CD4-positive, alpha-beta T cell treated with Interleukin-10 for 1 hour (primary cell): Measurements from ENCODE around the gene RBBP7.
"Not testable (repeated sequence)": the region's sequence is repeated elsewhere in the genome, so short reads cannot be mapped to it uniquely, and the experiment has no call there.

Experiments used
- DNase-seq: peaks from one replicate; pipeline ENCODE4 v3.0.0-alpha.2; 2020

RBBP7 gene

GRCh38 chrX:16856744-16857143 lies 13.4 kb downstream of the RBBP7 start:
- no peak for DNase-seq

DNA sequence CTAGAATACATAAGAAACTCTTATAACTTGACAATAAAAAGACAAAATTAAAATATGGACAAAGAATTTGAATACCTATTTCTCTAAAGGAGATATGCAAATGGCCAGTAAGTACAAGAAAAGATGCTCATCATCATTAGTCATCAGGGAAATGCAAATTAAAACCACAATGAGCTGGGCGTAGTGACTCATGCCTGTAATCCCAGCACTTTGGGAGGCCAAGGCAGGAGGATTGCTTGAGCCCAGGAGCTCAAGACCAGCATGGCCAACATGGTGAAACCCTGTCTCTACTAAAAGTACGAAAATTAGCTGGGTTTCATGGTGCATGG lies 14.1 kb downstream of the RBBP7 start:
- DNase-seq: not testable (repeated sequence)

GRCh38 chrX:16855363-16856075 lies 14.6 kb downstream of the RBBP7 start:
- DNase-seq: no peak

- no peak for DNase-seq
Observed at GRCh38 chrX:16853537-16853936, 16.6 kb downstream of the RBBP7 start.

DNA sequence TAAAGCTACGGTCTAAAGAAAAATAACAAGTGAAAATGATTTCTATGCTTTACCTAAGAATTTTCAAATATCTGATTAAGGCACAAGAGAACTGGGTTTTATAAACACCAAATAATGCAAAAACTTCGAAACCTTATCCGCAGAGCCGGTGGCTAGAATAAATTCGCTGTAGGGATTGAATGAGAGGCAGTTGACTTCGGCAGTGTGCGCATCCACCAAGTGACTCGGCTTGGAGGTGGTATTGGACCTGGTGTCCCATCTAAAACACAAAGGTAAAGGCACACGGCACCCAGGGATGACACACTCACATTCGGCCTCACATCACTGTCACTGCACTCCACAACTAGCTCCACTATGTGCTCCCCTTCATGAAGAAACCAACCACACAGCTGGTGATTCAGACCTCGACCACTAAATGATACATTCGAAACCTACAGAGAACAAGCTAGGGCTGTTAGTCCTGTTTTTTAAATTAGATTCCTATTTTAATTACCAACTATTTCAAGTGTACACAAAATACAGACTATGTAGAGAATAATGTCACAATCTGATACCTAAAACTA lies 17.5 kb downstream of the RBBP7 start:
- no peak for DNase-seq

DNA sequence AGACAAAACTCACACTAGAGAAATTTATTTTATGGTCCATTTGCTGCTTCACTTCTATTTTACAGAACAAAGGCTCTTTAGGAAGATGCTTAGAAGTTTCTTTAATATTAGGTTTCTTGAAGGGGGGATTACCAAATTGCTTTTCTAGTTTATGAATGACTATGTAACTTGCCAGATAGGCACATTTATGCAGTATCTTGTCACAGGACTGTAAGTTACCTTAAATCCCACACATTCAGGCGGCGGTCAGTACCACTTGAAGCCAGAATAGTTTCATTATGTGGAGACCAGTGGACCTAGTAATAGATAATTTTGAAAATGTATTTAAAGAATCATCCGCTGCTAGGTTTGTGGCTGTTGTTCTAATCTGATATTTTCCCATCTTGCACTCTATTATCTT lies 18.3 kb downstream of the RBBP7 start:
- DNase-seq: no peak

DNA sequence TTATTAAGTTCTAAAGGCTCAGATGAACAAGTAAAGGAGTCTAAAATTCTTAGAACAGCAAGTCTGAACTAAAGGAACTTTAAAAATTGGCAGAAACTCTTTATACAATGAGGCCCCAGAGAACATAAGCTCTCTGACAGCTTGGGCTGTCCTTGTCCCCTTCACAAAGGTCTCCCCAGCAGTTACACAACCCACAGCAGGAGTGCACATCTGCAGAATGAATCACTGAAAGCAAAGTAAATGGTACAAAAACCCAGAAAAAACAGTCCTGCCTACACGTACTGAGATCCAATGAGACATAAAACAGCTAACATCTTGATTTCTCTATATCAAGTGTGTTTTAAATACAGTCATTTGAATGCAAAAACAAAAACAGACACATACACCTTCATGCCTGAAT lies 18.7 kb downstream of the RBBP7 start:
- DNase-seq: no peak

GRCh38 chrX:16848541-16848940 lies 21.6 kb downstream of the RBBP7 start:
- no peak for DNase-seq

- DNase-seq: no peak
Observed at GRCh38 chrX:16845686-16846085, 24.5 kb downstream of the RBBP7 start.

DNA sequence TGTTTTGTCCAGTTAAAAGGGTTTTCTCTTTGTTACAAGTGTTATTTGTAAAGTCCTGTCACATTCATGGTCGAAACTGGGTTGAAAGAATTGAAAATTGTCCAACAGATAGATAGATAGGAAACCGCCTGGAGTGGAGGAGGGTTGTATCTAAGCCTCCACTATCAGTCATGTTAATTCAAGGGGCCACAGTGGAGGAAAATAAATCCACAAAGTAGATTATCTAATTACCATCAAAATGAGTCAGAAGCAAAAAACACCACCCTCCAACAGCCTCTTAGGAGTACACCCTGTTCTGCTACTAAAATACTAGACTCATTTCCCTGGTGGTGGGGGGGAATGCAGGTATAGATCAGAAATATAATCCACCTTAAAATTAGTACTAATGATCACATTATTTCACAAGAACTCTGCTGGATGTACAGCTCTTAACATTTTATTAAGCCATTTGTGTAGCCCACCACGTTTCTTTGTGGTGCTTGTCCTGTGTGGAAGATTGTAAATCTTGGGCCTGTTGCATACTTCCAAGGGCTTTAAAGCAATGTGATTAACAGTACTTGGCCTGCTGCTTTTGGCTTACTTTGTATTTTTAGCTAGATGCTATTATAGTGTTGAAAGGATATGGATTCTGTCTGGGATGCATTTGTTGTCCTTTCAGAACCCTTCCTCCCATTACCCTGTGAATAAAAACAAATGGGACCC lies 26.8 kb downstream of the RBBP7 start:
- no peak for DNase-seq

DNA sequence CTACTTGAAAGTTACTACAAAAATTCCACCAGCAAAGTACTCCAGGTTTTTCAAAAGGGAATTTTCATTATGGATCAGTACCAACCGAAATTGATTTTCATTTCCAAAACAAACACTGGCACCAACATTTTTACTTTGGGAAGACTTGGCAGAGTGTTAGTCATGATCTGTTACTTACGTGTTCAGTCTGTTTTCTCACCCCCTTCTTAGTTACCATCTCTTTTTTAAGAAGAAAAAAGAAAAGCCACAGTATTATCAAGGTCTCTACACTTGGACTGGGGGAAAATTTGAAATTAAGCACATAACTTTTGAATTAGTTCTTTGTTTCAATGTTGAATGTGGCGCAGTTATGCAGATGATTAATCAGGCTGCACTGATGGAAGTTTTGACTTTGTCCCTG lies 27.5 kb downstream of the RBBP7 start:
- no peak for DNase-seq

GRCh38 chrX:16839852-16840460 lies 30.2 kb downstream of the RBBP7 start:
- DNase-seq: no peak

GRCh38 chrX:16839219-16839851 lies 30.8 kb downstream of the RBBP7 start:
- no peak for DNase-seq

- no peak for DNase-seq
Observed at GRCh38 chrX:16838202-16839066, 31.7 kb downstream of the RBBP7 start.

GRCh38 chrX:16836371-16836770 lies 33.8 kb downstream of the RBBP7 start:
- DNase-seq: peak; percentile 3

DNA sequence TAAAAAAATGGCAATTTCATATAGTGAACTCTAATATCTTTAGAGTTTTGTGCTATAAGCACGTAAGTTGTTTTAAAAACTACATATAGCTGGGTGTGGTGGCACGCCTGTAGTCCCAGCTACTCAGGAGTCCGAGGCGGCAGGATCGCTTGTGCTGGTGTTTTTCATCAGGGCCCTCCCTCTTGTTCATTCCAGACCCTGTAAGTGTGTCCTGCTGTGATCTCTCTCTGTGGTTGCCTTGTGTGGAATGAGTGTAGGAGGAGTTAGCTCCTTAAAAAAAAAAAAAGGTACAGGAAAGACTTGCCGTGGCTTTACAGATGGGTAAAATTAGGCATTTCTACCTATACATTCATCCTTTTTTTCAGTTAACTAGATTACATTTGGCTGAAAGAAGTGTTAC lies 35.4 kb downstream of the RBBP7 start:
- no peak for DNase-seq

DNA sequence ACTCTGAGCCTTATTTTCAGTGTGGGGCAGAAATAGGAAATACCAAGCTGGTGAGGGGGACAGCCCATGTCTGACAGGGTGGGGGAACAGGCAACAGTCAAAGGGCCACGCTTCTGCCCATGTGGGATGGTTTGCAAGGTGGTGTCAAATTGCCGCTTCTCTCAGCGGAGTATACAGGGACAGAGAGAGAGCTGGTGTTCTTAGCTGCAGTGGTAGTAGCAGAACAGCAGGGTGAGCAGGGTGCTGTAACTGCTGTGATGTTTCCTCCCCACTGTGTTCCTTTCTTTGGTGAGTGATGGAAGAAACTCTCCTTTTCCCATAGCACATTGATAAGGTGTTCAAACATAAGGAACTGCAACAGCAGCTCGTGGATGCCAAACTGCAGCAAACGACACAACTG lies 37.9 kb downstream of the RBBP7 start:
- DNase-seq: no peak

DNA sequence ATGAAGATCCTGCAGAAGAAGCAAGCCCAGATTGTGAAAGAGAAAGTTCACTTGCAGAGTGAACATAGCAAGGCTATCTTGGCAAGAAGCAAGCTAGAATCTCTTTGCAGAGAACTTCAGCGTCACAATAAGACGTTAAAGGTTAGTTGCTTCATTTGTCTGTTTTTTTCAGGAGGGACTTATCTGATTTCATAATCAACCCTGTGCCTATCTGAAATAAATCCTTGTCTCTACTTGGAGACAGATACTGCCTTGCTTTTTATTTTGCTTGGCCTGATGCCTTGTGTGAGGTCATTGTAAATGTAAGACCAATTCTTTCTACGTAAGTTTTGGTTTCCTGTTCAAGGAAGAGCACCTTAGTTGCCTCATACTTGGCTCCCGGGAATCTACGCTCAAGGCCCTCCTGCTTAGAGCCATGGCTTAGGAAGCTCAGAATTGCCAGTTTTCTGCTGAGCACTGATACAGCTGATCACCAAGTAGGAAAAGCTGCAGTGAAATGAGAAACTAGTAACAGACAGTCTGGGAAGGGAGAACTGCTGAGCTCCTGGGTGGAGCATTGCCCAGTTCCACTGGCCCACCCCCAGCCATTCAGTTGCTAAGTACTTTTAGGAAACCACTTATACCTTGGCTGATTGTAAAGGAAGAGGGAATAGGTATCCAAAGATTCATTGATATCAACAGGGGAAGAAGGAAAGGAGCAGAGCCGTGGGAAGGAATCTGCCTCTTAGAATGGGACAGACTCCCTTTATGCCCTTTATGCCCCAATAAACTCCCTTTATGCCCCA lies 41.8 kb downstream of the RBBP7 start:
- no peak for DNase-seq

DNA sequence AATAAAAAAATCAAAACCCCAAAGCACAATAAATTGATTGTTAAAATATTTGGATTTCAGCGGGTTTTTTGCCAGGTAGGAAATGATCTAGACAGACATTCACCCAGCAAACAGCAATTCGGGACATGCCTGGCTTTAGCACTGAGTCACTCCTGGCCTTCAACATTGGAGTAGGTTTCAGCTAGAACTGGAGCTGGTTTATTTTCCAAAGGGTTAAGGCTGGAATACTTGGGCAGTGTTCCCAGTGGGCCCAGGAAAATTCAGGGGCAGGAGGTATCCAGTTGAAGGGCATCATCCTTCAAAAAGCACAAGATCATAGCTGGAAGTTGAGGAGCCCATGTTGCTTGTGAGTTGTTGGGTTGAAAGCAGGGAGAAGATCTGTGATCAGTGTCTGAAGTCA lies 42.9 kb downstream of the RBBP7 start:
- DNase-seq: no peak

- peak; percentile 36 for DNase-seq
Observed at GRCh38 chrX:16826207-16826606, 44.0 kb downstream of the RBBP7 start.

DNA sequence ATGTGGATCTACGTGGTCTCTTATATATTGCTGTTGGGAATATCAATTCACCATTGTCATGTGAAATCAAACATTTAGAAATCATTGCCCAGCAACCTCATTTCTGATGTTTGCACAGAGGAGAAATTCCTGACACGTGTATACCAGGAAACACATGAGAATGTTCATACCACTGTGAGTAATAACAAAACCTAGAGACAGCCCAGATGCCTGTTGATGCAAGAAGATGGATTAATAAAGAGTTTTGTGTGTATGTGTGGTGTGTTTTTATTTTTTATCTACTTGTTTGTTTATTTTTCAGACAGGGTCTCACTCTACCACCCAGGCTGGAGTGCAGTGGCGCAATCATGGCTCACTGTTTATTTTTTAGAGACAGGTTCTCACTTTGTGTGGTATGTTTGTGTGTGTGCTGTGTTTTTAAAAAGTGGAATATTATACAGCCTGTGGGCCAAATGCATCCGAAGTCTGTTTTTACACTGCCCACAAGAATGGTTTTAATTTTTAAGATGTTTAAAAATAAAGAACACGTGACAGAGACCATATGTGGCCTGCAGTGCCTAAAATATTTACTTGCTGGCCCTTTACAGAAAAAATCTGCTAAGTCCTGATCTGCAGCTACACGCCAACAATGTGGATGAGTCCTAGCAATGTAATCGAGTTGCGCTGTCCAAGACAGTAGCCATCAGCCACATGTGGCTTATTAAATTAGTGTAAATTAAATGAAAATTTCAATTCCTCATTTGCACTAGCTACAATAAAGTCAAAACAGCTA lies 44.7 kb downstream of the RBBP7 start:
- DNase-seq: no peak
